ENCODE data around the gene PCYT1A.

The PCYT1A gene

DNA sequence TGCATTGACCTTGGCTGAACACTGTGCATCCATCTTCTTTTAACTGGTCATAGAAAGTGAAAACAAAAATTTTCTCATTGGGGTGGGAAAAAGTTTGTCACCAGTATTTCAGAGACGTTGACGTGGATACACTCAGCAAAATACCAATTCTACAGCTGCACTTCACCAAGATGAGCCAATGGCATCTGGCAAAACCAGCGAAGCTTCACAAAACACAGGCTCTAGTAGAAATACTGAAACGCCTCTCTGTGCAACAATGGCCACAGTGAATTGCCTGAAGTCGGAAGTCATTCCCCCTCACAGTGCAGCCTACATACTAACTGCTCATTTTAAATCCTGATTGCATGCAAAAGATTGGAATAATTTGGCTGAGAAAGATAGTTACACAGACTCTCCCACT, 17.0 kb downstream of the PCYT1A start:
- TF ChIP-seq, protein P1, sequence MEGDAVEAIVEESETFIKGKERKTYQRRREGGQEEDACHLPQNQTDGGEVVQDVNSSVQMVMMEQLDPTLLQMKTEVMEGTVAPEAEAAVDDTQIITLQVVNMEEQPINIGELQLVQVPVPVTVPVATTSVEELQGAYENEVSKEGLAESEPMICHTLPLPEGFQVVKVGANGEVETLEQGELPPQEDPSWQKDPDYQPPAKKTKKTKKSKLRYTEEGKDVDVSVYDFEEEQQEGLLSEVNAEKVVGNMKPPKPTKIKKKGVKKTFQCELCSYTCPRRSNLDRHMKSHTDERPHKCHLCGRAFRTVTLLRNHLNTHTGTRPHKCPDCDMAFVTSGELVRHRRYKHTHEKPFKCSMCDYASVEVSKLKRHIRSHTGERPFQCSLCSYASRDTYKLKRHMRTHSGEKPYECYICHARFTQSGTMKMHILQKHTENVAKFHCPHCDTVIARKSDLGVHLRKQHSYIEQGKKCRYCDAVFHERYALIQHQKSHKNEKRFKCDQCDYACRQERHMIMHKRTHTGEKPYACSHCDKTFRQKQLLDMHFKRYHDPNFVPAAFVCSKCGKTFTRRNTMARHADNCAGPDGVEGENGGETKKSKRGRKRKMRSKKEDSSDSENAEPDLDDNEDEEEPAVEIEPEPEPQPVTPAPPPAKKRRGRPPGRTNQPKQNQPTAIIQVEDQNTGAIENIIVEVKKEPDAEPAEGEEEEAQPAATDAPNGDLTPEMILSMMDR (IDR thresholded peaks at IDR 0.05; ENCODE audit: insufficient read depth, low read depth, low read length, missing control alignments) = no peak
- no peak for DNase-seq (ENCODE audit: low read depth)
- no peak overlapping the region for H3K4me3 ChIP-seq (ENCODE audit: low read length)

GRCh38 chr3:196268284-196269163, 19.0 kb downstream of the PCYT1A start:
- peak; percentile 88 for DNase-seq (ENCODE audit: low read depth)
- H3K4me3 ChIP-seq (ENCODE audit: low read length) = no peak overlapping the region
- TF ChIP-seq, protein P1 (IDR thresholded peaks at IDR 0.05; ENCODE audit: insufficient read depth, low read depth, low read length, missing control alignments) = no peak

GRCh38 chr3:196263819-196264218, 23.7 kb downstream of the PCYT1A start:
- no peak for DNase-seq (ENCODE audit: low read depth)

GRCh38 chr3:196260784-196261183, 26.7 kb downstream of the PCYT1A start:
- DNase-seq (ENCODE audit: low read depth) = no peak
- TF ChIP-seq, protein P1 (IDR thresholded peaks at IDR 0.05; ENCODE audit: insufficient read depth, low read depth, low read length, missing control alignments) = no peak
- no peak overlapping the region for H3K4me3 ChIP-seq (ENCODE audit: low read length)

More at GRCh38 chr3:196263819-196264218, 23.7 kb downstream of the PCYT1A start:
- no peak overlapping the region for H3K4me3 ChIP-seq (ENCODE audit: low read length)
- TF ChIP-seq, protein P1 (IDR thresholded peaks at IDR 0.05; ENCODE audit: insufficient read depth, low read depth, low read length, missing control alignments) = no peak

GRCh38 chr3:196255776-196256175, 31.8 kb downstream of the PCYT1A start:
- no peak for DNase-seq (ENCODE audit: low read depth)
- H3K4me3 ChIP-seq (ENCODE audit: low read length) = no peak overlapping the region
- TF ChIP-seq, protein P1 (IDR thresholded peaks at IDR 0.05; ENCODE audit: insufficient read depth, low read depth, low read length, missing control alignments) = no peak

DNA sequence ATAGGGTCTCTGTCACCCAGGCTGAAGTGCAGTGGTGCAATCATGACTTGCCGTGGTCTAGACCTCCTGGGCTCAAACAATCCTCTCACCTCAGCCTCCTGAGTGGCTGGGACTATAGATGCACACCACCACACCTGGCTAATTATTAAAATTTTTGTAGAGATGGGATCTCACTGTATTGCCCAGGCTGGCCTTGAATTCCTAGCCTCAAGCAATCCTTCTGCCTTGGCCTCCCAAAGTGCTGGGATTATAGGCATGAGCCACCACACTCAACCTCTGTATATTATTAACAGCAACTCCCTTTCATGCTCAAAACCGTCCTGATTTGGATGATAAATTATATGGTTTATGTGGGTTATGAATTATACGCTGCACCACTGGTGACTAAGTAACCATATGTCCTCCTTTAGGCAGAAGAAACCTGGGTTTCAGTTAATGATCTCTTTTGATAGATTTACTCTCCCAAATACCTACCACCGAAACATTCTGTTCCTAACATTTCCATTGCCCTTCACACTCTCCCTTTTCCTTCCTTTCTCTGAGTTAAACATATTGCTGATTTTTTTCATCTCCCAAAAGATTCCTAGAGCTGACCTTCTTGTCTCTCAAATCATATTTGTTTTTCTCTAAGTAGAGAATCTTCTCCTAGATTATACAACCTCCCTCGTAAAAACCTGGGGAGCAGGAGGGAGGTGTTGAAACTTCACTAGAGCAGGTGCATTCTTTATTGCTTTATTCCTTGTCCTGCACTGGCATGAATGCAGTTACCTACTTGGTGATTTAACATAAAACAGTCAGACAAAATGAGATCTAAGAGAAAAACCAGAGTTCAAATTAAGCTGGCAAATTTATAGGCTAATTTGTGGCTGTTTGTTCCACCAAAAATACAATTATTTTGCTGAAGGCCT, 32.9 kb downstream of the PCYT1A start:
- DNase-seq (ENCODE audit: low read depth) = no peak
- TF ChIP-seq, protein P1 (IDR thresholded peaks at IDR 0.05; ENCODE audit: insufficient read depth, low read depth, low read length, missing control alignments) = no peak
- no peak overlapping the region for H3K4me3 ChIP-seq (ENCODE audit: low read length)

Measured in epithelial cell of esophagus (primary cell).